Activated CD8-positive, alpha-beta memory T cell treated with anti-CD3 and anti-CD28 coated beads, Interleukin-2, amount 10 ng/mL, durations not matched to agents 7 days and 5 days (primary cell): ENCODE data around the gene PHTF1. TPM values are rescaled to one million over a fixed set of nuclear protein-coding genes. Genes with fewer than 3 reads are reported as not detected.
A peak's percentile ranks its signal among the peaks of the same experiment; 100 is the strongest.
"Not testable (repeated sequence)": the region's sequence is repeated elsewhere in the genome, so short reads cannot be mapped to it uniquely, and the experiment has no call there.

Source experiments
- ATAC-seq: fragments of 150-1000 bp; cut with Tn5 transposase; one replicate; pipeline ENCODE4 v1.10.0; 2021; ENCODE audit warnings: moderate library complexity
- CTCF ChIA-PET: fragments of 350-600 bp; sonication (Branson Sonifier 250); formaldehyde crosslinking; loops from one replicate; lab custom pipeline; 2021; ENCODE audit warnings: antibody characterized with exemption; lab: Charles Lee
- DNase-seq: peaks from one replicate; pipeline ENCODE4 v3.0.0-alpha.2; 2020
- H3K27ac Mint-ChIP-seq: one replicate; pipeline ENCODE4 v1.8.0; 2021; ENCODE audit warnings: mild to moderate bottlenecking, mixed read lengths
- H3K27me3 Mint-ChIP-seq: one replicate; pipeline ENCODE4 v1.8.0; 2021; ENCODE audit warnings: mixed read lengths
- H3K36me3 Mint-ChIP-seq: one replicate; pipeline ENCODE4 v1.8.0; 2021; ENCODE audit warnings: mild to moderate bottlenecking, mixed read lengths
- H3K4me1 Mint-ChIP-seq: one replicate; pipeline ENCODE4 v1.8.0; 2021; ENCODE audit warnings: mixed read lengths
- H3K4me3 Mint-ChIP-seq: one replicate; pipeline ENCODE4 v1.8.0; 2021; ENCODE audit warnings: mild to moderate bottlenecking, moderate library complexity, mixed read lengths
- H3K9me3 Mint-ChIP-seq: one replicate; pipeline ENCODE4 v1.8.0; 2022; ENCODE audit warnings: low read depth, mixed read lengths
- total RNA-seq, 2 experiments: library from RNA; stranded (reverse); gene quantifications; one replicate each; pipeline ENCODE4 v1.2.3, GENCODE V29; 2021

PHTF1 gene
- total RNA-seq, 2 experiments from 2014 or later = 27.8 to 30.4 TPM

- CTCF ChIA-PET = interaction anchor here (0.5 to 0.7 kb wide), 2 partner anchors 9 to 228 kb away, joined by 3 read pairs; no protein-coding TSS in a partner anchor
Observed at GRCh38 chr1:113744114-113744513, 15.2 kb downstream of the PHTF1 start.

GRCh38 chr1:113742515-113742914 is 16.8 kb downstream of the PHTF1 start:
- CTCF ChIA-PET = interaction anchor here (1.1 kb wide), 1 partner anchor 10 kb away, joined by 5 read pairs; no protein-coding TSS in a partner anchor
- DNase-seq (no peak), ATAC-seq (peak; percentile 98)
- Mint-ChIP-seq H3K27ac (peak overlapping the region; percentile 71), H3K27me3 (no peaks in the 10 kb centered on the region), H3K9me3 (no peaks in the 10 kb centered on the region), H3K36me3 (peaks cover 30% of the 10 kb centered on the region), H3K4me3 (peak overlapping the region; percentile 29), H3K4me1 (peaks cover 12% of the 10 kb centered on the region)

More at GRCh38 chr1:113744114-113744513, 15.2 kb downstream of the PHTF1 start:
- Mint-ChIP-seq H3K9me3 (no peaks in the 10 kb centered on the region), H3K27me3 (no peaks in the 10 kb centered on the region), H3K27ac (no peak overlapping the region), H3K4me3 (no peak overlapping the region), H3K4me1 (peaks cover 12% of the 10 kb centered on the region), H3K36me3 (peaks cover 24% of the 10 kb centered on the region)
- ATAC-seq (no peak), DNase-seq (no peak)

- CTCF ChIA-PET = no interaction called here
- Mint-ChIP-seq H3K9me3 (no peaks in the 10 kb centered on the region), H3K4me3 (no peak overlapping the region), H3K36me3 (peaks cover 42% of the 10 kb centered on the region), H3K27ac (peak overlapping the region; percentile 25), H3K27me3 (no peaks in the 10 kb centered on the region), H3K4me1 (peaks cover 15% of the 10 kb centered on the region)
- DNase-seq (no peak), ATAC-seq (no peak)
Observed at GRCh38 chr1:113734357-113735055, 24.8 kb downstream of the PHTF1 start.

- Mint-ChIP-seq H3K4me1 (peaks cover 15% of the 10 kb centered on the region), H3K27me3 (no peaks in the 10 kb centered on the region), H3K27ac (no peak overlapping the region), H3K4me3 (no peak overlapping the region), H3K9me3 (no peaks in the 10 kb centered on the region), H3K36me3 (peaks cover 47% of the 10 kb centered on the region)
- CTCF ChIA-PET = no interaction called here
- ATAC-seq (no peak), DNase-seq (no peak)
Observed at GRCh38 chr1:113732802-113733201, 26.5 kb downstream of the PHTF1 start.

GRCh38 chr1:113721010-113721409 is 38.3 kb downstream of the PHTF1 start:
- H3K9me3 Mint-ChIP-seq = peaks cover 22% of the 10 kb centered on the region
- H3K27ac Mint-ChIP-seq = no peak overlapping the region
- peaks cover 81% of the 10 kb centered on the region for H3K36me3 Mint-ChIP-seq
- H3K4me3 Mint-ChIP-seq = no peak overlapping the region
- ATAC-seq (no peak), DNase-seq (no peak)
- no peaks in the 10 kb centered on the region for H3K27me3 Mint-ChIP-seq
- CTCF ChIA-PET = no interaction called here
- H3K4me1 Mint-ChIP-seq = no peaks in the 10 kb centered on the region

DNA sequence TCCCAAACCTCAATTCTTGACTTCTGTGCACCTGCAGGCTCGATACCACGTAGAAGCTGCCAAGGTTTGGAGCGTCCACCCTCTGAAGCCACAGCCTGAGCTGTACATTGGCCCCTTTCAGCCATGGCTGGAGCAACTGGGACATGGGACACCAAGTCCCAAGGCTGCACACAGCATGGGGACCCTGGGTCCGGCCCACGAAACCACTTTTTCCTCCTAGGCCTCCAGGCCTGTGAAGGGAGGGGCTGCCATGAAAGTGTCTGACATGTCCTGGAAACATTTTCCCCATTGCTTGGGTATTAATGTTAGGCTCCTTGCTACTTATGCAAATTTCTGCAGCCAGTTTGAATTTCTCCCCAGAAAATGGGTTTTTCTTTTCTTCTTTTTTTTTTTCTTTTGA is 40.7 kb downstream of the PHTF1 start:
- H3K27ac Mint-ChIP-seq, H3K27me3 Mint-ChIP-seq, H3K4me1 Mint-ChIP-seq, DNase-seq, CTCF ChIA-PET, H3K4me3 Mint-ChIP-seq, ATAC-seq: not testable (repeated sequence)
- H3K9me3 Mint-ChIP-seq = peaks cover 22% of the 10 kb centered on the region
- peaks cover 74% of the 10 kb centered on the region for H3K36me3 Mint-ChIP-seq

GRCh38 chr1:113717506-113717905 is 41.8 kb downstream of the PHTF1 start:
- H3K27ac Mint-ChIP-seq, ATAC-seq, H3K4me3 Mint-ChIP-seq, H3K4me1 Mint-ChIP-seq, H3K27me3 Mint-ChIP-seq, CTCF ChIA-PET, DNase-seq: not testable (repeated sequence)
- Mint-ChIP-seq H3K36me3 (peaks cover 69% of the 10 kb centered on the region), H3K9me3 (peaks cover 22% of the 10 kb centered on the region)

DNA sequence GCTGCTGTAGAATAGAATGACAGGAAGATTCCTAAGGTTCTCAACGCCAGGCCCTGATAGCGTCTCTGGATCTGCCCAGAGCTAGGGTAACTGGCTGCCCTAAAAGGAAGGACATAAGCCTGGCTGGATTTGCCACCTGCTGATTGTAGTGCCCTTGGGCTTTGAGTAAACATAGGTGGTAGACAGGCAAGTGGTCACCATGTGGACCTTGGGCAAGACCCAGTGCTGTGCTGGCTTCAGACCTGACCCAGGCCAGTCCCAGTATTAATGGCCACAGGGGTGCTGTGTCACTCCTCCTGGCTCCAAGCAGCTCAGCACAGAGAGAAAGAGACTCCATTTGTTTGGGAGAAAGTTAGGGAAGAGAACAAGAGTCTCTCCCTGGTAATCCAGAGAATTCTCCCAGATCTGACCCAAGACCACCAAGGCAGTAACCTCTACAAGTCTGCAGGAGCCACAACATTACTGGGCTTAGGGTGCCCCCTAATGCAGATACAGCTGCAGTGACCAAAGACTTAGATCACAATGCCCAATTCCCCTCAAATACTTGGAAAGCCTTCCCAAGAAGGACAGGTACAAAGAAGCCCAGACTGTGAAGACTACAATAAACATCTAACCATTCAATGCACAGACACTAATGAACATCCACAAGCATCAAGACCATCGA is 44.5 kb downstream of the PHTF1 start:
- no peak overlapping the region for H3K27ac Mint-ChIP-seq
- H3K27me3 Mint-ChIP-seq = no peaks in the 10 kb centered on the region
- CTCF ChIA-PET = no interaction called here
- H3K9me3 Mint-ChIP-seq = peaks cover 9% of the 10 kb centered on the region
- DNase-seq = no peak
- no peak overlapping the region for H3K4me3 Mint-ChIP-seq
- H3K36me3 Mint-ChIP-seq = peaks cover 60% of the 10 kb centered on the region
- ATAC-seq = no peak
- no peaks in the 10 kb centered on the region for H3K4me1 Mint-ChIP-seq

GRCh38 chr1:113701429-113701828 is 57.9 kb downstream of the PHTF1 start:
- CTCF ChIA-PET = no interaction called here
- no peak overlapping the region for H3K4me3 Mint-ChIP-seq
- ATAC-seq (no peak), DNase-seq (no peak)
- H3K27ac Mint-ChIP-seq = no peak overlapping the region
- no peaks in the 10 kb centered on the region for H3K27me3 Mint-ChIP-seq
- H3K36me3 Mint-ChIP-seq = peaks cover 40% of the 10 kb centered on the region
- H3K9me3 Mint-ChIP-seq = peaks cover 3% of the 10 kb centered on the region
- no peaks in the 10 kb centered on the region for H3K4me1 Mint-ChIP-seq

GRCh38 chr1:113694910-113695309 is 64.4 kb downstream of the PHTF1 start:
- ATAC-seq = no peak
- CTCF ChIA-PET = no interaction called here
- Mint-ChIP-seq H3K9me3 (peaks cover 31% of the 10 kb centered on the region), H3K36me3 (peaks cover 72% of the 10 kb centered on the region), H3K4me1 (no peaks in the 10 kb centered on the region), H3K27me3 (no peaks in the 10 kb centered on the region), H3K4me3 (no peak overlapping the region), H3K27ac (no peak overlapping the region)
- no peak for DNase-seq

- Mint-ChIP-seq H3K4me3 (no peak overlapping the region), H3K36me3 (peaks cover 65% of the 10 kb centered on the region), H3K4me1 (no peaks in the 10 kb centered on the region), H3K27ac (no peak overlapping the region), H3K9me3 (peaks cover 31% of the 10 kb centered on the region), H3K27me3 (no peaks in the 10 kb centered on the region)
- DNase-seq (no peak), ATAC-seq (no peak)
- CTCF ChIA-PET = no interaction called here
Observed at GRCh38 chr1:113692824-113693431, 66.4 kb downstream of the PHTF1 start.

- CTCF ChIA-PET = no interaction called here
- ATAC-seq (no peak), DNase-seq (no peak)
- H3K4me1 Mint-ChIP-seq = no peaks in the 10 kb centered on the region
- H3K27ac Mint-ChIP-seq = no peak overlapping the region
- no peaks in the 10 kb centered on the region for H3K27me3 Mint-ChIP-seq
- peaks cover 31% of the 10 kb centered on the region for H3K9me3 Mint-ChIP-seq
- peaks cover 60% of the 10 kb centered on the region for H3K36me3 Mint-ChIP-seq
- H3K4me3 Mint-ChIP-seq = no peak overlapping the region
Observed at GRCh38 chr1:113692342-113692741, 66.9 kb downstream of the PHTF1 start.

DNA sequence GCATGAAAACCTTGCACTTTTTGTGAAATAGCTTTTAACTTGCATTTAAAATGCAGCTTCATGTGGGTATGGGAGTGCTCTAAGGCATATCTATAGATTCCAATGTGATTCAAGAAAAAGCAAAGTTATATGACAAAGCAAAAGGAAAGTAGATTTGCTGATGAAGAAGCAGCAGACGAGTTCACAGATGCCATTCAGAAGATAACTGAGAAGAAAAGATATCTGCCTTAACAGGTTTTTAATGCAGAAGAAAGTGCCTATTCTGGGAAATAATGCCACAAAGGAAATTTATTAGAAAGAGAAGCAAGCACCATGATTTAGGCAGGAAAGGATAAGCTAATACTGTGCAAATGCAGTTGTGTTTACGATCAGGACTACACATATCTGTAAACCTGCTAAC is 68.1 kb downstream of the PHTF1 start:
- Mint-ChIP-seq H3K27ac (no peak overlapping the region), H3K4me3 (no peak overlapping the region), H3K36me3 (peaks cover 51% of the 10 kb centered on the region), H3K27me3 (no peaks in the 10 kb centered on the region), H3K9me3 (peaks cover 28% of the 10 kb centered on the region), H3K4me1 (no peaks in the 10 kb centered on the region)
- ATAC-seq (no peak), DNase-seq (no peak)
- CTCF ChIA-PET = no interaction called here
